ENCODE data around the gene PIEZO1.
A peak's percentile ranks its signal among the peaks of the same experiment; 100 is the strongest.
"Not testable (repeated sequence)": the region's sequence is repeated elsewhere in the genome, so short reads cannot be mapped to it uniquely, and the experiment has no call there.

PIEZO1 gene, protein sequence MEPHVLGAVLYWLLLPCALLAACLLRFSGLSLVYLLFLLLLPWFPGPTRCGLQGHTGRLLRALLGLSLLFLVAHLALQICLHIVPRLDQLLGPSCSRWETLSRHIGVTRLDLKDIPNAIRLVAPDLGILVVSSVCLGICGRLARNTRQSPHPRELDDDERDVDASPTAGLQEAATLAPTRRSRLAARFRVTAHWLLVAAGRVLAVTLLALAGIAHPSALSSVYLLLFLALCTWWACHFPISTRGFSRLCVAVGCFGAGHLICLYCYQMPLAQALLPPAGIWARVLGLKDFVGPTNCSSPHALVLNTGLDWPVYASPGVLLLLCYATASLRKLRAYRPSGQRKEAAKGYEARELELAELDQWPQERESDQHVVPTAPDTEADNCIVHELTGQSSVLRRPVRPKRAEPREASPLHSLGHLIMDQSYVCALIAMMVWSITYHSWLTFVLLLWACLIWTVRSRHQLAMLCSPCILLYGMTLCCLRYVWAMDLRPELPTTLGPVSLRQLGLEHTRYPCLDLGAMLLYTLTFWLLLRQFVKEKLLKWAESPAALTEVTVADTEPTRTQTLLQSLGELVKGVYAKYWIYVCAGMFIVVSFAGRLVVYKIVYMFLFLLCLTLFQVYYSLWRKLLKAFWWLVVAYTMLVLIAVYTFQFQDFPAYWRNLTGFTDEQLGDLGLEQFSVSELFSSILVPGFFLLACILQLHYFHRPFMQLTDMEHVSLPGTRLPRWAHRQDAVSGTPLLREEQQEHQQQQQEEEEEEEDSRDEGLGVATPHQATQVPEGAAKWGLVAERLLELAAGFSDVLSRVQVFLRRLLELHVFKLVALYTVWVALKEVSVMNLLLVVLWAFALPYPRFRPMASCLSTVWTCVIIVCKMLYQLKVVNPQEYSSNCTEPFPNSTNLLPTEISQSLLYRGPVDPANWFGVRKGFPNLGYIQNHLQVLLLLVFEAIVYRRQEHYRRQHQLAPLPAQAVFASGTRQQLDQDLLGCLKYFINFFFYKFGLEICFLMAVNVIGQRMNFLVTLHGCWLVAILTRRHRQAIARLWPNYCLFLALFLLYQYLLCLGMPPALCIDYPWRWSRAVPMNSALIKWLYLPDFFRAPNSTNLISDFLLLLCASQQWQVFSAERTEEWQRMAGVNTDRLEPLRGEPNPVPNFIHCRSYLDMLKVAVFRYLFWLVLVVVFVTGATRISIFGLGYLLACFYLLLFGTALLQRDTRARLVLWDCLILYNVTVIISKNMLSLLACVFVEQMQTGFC (N-terminal part only)

DNA sequence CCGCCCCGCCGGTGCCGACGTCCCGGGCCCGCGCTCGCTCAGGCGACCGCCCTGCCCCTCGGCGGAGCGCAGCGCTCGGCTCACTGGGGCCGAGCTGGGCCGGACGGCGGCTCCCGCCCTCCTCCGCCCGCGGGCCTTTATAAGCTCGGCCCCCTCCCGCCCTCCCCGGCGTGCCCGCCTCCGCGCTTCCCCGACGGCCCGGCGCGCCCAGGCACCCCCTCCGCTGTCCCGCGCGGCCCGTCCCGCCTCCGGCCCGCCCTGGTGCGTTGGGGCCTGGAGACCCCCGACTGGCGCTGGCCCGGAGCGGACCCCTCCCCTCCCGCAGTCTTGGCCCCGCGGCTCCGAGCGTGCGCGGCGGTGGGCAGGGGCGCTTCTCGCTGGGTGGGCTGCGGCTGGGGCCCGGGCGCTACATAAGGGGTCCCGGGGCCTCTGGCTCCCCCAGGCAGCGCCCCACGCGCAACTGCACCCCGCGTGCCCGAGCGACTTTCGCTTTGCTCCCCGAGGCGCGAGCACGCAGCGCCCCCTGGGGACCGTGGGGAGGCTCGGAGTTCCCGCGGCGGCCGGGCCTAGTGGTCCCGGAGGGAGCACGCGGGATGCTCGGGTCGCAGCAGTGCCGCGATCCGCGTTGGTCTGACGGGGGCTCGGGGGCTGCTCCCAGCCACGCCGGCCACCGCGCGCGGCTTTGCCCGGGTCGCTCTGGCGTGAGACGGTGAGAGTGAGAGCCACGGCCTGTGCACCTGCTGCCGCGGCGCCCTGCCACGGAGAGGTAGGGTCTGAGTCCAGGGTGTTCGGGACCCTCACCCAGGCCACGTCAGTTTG is at the start of gene PIEZO1:
TSS of gene PIEZO1 (minus strand) at position 115 of the 819 bp plus-strand sequence. CDS start 256 bp downstream, outside the sequence.
- Mint-ChIP-seq H3K4me3 (peak within 1 kb of the TSS; percentile 87), H3K36me3 (no peaks in the 10 kb centered on the region), H3K4me1 (peaks cover 47% of the 10 kb centered on the region), H3K27me3 (no peaks in the 10 kb centered on the region), H3K27ac (peak within 1 kb of the TSS; percentile 75), H3K9me3 (no peaks in the 10 kb centered on the region)
- peak; percentile 71 for ATAC-seq

DNA sequence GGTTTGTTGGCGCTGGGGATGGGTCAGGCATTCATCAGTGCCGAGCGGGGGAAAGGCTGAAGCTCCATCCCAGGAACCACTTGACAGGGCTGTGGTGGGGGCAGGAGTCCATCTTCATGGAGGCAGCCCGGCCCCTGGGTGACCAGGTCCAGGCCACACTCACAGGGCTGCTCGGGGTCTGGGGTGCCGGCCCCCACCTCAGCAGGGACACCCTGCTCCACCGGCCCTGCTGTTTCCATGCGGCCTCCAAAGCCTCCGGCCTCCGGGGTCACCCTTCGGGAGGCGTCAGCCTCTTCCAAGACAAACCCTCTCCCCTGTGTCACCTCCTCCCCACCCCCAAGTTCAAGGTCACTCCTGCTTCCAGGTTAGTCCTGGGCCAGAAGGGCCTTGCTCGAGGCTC is 49.6 kb upstream of the PIEZO1 start:
- Mint-ChIP-seq H3K4me1 (no peaks in the 10 kb centered on the region), H3K36me3 (peaks cover 35% of the 10 kb centered on the region), H3K27ac (no peak overlapping the region), H3K4me3 (no peak overlapping the region), H3K27me3 (no peaks in the 10 kb centered on the region), H3K9me3 (no peaks in the 10 kb centered on the region)
- no peak for ATAC-seq

DNA sequence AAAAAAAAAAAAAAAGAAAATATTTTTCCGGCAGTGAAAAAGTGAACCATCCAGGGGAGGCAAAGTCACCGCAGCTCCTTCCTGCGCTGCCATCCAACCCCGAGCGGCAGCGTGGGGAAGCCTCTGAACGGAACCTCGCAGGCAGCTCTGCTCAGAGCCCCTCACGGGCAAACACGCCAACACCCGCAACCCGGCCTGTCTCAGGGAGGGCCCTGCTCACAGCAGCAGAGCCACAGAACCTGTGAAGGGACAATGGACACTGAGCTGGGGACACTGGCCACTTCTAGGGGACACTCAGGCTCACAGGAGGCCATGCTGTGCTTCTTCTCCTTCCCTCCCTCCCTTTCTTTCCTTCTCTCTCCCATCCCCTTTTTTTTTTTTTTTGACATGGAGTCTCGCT is 48.1 kb upstream of the PIEZO1 start:
- Mint-ChIP-seq H3K9me3 (no peaks in the 10 kb centered on the region), H3K27ac (no peak overlapping the region), H3K36me3 (peaks cover 32% of the 10 kb centered on the region), H3K4me3 (no peak overlapping the region), H3K4me1 (no peaks in the 10 kb centered on the region), H3K27me3 (no peaks in the 10 kb centered on the region)
- no peak for ATAC-seq

DNA sequence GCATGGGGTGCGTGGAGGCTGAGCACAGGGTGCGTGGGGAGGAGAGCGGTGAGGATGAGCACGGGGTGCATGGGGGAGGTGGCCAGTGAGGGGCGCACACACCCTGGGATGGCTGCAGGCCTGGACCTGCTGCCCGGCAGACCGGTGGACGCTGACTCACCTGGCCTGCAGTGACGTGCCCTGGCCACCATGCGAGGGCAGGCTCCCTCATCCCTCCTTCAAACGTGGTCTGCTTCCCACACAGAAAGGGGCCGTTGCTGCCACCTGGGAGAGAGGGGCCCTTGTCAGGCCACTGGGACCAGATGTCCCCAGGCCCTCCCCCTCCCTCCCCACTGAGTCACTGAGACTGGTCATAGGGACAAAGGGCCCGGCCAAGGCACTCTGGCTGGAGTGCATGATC is 46.8 kb upstream of the PIEZO1 start:
- Mint-ChIP-seq H3K4me1 (no peaks in the 10 kb centered on the region), H3K27me3 (no peaks in the 10 kb centered on the region), H3K36me3 (peaks cover 29% of the 10 kb centered on the region), H3K9me3 (no peaks in the 10 kb centered on the region), H3K27ac (no peak overlapping the region), H3K4me3 (no peak overlapping the region)
- ATAC-seq = peak; percentile 22

DNA sequence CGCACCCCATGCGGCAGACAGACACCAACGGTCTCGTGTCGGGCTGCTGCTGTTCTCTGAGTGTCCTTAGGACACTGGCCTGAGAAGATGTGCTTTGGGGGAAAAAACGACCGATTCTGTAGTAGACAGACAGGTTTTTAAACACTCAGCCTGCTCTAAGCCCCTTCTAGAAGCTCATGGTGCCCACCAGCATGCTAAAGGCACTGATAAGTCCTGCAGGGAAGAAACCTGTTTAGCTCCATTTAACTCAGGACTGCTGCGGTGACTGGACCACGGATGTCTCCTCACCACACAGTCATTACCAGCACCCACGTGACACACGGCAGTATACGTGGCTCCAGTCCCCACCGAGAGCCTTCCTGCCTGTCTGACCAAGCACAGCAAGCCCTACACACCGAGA is 45.8 kb upstream of the PIEZO1 start:
- Mint-ChIP-seq H3K4me1 (no peaks in the 10 kb centered on the region), H3K27me3 (no peaks in the 10 kb centered on the region), H3K36me3 (peaks cover 32% of the 10 kb centered on the region), H3K27ac (no peak overlapping the region), H3K9me3 (no peaks in the 10 kb centered on the region), H3K4me3 (no peak overlapping the region)
- ATAC-seq = no peak

DNA sequence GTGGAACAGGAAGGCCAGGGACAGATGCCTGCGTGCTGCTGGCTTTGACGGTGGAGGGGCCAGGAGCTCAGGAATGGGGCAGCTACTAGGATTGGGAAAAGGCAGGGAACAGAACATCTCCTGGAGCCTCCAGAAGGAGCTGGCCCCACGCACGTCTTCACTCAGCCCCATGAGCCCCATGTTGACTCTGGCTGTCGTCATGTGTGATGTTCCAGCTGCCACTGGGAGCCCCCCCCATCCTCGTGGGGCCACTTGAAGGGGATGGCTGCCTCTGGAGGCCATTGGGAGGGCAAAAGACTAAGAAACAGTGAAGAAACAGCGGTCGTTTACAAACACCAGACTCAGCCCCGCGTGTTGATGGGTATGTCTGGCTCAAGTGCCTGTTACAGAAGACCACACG is 45.2 kb upstream of the PIEZO1 start:
- H3K4me3 Mint-ChIP-seq = no peak overlapping the region
- H3K36me3 Mint-ChIP-seq = peaks cover 31% of the 10 kb centered on the region
- H3K27ac Mint-ChIP-seq = no peak overlapping the region
- no peak for ATAC-seq
- H3K27me3 Mint-ChIP-seq = no peaks in the 10 kb centered on the region
- H3K9me3 Mint-ChIP-seq = no peaks in the 10 kb centered on the region
- H3K4me1 Mint-ChIP-seq = no peaks in the 10 kb centered on the region

DNA sequence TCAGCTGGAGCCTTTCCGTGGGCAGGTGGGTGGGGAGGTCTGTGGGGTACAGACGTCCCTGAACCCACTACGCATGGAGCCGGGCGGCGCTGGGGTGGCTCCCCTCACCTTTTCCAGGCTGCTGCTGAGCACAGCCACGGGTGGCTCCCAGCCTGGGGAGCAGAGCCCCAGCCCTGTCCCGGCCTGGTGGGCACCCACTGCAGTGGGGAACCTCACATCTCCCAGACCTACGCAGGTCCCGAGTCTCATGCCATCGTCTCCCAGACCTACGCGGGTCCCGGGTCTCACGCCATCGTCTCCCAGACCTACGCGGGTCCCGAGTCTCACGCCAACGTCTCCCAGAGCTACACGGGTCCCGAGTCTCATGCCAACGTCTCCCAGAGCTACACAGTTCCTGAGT is 43.7 kb upstream of the PIEZO1 start:
- no peaks in the 10 kb centered on the region for H3K9me3 Mint-ChIP-seq
- no peak for ATAC-seq
- no peaks in the 10 kb centered on the region for H3K27me3 Mint-ChIP-seq
- H3K27ac Mint-ChIP-seq = no peak overlapping the region
- H3K4me1 Mint-ChIP-seq = no peaks in the 10 kb centered on the region
- peaks cover 24% of the 10 kb centered on the region for H3K36me3 Mint-ChIP-seq
- no peak overlapping the region for H3K4me3 Mint-ChIP-seq

DNA sequence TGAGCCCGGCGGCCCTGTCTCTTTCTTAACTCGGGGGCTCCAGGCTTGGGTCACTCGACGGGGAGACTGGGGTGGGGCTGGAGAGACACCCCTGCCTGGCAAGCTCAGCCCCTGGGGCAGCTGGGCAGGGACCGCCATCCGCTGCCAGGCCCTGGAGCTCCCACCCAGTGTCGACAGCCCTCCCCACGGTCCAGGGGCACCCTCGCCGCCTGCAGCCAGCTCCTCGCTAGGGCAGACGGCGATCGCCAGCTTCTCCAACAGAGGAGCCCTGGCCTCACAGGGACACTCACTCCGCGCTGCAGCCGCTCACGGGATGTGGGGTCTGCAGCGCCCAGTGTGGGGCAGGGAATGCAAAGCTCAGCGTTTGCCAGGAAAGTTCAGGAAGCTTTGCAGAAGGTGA is 42.7 kb upstream of the PIEZO1 start:
- Mint-ChIP-seq H3K4me1 (no peaks in the 10 kb centered on the region), H3K27ac (no peak overlapping the region), H3K36me3 (peaks cover 27% of the 10 kb centered on the region), H3K9me3 (no peaks in the 10 kb centered on the region), H3K4me3 (no peak overlapping the region), H3K27me3 (no peaks in the 10 kb centered on the region)
- no peak for ATAC-seq

DNA sequence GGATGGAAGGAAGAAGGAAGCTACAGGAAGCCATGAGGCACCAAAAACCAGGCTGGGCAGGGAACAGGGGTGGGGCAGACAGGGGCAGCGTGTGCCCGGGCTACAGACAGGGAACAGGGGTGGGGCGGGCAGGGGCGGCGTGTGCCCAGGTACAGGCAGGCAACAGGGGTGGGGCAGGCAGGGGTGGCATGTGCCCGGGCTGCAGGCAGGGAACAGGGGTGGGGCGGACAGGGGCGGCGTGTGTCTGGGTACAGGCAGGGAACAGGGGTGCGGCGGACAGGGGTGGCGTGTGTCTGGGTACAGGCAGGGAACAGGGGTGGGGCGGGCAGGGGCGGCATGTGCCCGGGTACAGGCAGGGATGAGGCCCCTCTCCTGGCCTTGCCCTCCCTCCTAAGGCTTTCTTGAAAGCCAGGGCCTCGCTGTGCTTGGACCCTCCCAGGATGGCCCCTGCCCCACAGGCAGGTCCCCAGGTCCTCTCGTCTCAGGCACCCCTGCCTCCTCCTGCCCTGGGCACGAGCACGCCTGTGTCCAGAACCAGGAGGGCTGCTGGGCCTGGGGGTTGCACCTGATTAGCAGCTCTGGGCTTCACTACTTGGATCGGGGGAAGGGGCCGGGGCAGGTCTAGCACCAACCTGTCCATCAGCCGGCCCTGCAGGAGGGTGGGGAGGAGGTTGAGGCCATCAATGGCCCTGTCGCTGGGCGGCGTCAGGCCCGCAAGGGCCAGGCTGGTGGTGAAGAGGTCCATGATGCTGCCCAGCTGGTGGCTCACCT is 41.2 kb upstream of the PIEZO1 start:
- Mint-ChIP-seq H3K4me3 (no peak overlapping the region), H3K4me1 (no peaks in the 10 kb centered on the region), H3K36me3 (peaks cover 38% of the 10 kb centered on the region), H3K27me3 (no peaks in the 10 kb centered on the region), H3K27ac (no peak overlapping the region), H3K9me3 (no peaks in the 10 kb centered on the region)
- ATAC-seq = peak; percentile 56

DNA sequence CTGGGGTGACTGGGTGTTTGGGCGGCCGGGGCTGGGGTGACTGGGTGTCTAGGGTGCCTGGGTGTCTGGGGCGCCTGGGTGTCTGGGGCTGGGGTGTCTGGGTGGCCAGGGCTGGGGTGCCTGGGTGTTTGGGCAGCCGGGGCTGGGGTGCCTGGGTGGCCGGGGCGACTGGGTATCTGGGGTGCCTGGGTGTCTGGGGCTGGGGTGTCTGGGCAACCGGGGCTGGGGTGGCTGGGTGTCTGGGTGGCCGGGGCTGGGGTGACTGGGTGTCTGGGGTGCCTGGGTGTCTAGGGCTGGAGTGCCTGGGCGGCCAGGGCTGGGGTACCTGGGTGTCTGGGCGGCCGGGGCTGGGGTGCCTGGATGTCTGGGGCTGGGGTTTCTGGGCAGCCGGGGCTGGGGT is 40.1 kb upstream of the PIEZO1 start:
- Mint-ChIP-seq H3K27me3 (no peaks in the 10 kb centered on the region), H3K4me1 (no peaks in the 10 kb centered on the region), H3K9me3 (no peaks in the 10 kb centered on the region), H3K36me3 (peaks cover 33% of the 10 kb centered on the region), H3K4me3 (no peak overlapping the region), H3K27ac (no peak overlapping the region)
- ATAC-seq = peak; percentile 53

DNA sequence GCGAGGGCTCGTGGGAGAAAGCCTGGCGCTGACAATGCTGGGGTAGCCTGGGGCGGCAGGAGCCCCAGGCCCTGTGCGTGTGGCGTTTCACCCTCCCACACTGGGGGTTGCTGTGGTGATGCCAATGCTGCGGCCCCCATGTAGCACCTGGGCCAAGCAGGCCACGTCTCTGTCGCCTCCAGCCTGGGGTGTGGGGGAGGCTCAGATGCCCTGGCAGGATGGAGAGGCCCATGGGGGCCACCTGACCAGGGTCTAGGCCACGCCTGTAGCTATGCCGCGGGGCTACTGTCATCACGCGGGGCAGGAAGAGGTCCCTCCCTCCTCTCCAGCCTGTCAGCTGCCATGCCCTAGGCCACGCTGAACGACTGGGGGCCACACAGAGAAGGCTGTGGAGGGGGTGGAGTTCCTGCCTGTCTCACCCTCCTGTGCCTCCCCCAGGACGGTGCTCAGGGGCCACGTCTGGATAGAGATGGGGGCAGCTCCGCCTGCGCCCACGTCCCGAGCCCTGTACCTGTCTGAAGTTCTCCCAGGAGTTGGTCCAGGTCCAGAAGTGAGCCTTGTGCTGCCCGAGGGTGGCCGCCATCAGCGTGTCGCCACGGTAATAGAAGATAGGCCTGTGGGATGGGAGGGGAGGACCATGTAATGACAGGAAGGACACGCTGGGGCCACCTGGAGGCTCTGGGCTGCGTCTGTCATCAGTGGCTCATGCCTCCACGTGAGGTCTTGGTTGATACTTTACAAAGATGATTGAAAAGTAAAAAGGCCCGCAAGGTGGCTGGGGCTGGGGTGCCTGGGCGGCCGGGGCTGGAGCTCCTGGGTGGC is 39.4 kb upstream of the PIEZO1 start:
- Mint-ChIP-seq H3K27me3 (no peaks in the 10 kb centered on the region), H3K36me3 (peaks cover 29% of the 10 kb centered on the region), H3K4me3 (no peak overlapping the region), H3K27ac (no peak overlapping the region), H3K9me3 (no peaks in the 10 kb centered on the region), H3K4me1 (no peaks in the 10 kb centered on the region)
- ATAC-seq = no peak

DNA sequence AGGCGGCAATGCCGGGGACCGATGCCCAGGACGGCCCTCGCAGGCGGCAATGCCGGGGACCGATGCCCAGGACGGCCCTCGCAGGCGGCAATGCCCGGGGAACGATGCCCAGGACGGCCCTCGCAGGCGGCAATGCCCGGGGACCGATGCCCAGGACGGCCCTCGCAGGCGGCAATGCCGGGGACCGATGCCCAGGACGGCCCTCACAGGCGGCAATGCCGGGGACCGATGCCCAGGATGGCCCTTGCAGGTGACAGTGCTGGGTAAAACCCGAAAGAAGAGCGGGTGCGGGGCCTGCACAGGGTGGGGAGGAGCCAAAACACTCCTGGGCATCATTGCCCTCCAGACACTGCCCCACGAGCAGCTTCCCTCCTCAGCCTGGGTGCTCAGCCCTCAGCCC is 38.6 kb upstream of the PIEZO1 start:
- H3K27me3 Mint-ChIP-seq, H3K9me3 Mint-ChIP-seq, H3K4me3 Mint-ChIP-seq, H3K27ac Mint-ChIP-seq, ATAC-seq, H3K4me1 Mint-ChIP-seq: not testable (repeated sequence)
- peaks cover 22% of the 10 kb centered on the region for H3K36me3 Mint-ChIP-seq

DNA sequence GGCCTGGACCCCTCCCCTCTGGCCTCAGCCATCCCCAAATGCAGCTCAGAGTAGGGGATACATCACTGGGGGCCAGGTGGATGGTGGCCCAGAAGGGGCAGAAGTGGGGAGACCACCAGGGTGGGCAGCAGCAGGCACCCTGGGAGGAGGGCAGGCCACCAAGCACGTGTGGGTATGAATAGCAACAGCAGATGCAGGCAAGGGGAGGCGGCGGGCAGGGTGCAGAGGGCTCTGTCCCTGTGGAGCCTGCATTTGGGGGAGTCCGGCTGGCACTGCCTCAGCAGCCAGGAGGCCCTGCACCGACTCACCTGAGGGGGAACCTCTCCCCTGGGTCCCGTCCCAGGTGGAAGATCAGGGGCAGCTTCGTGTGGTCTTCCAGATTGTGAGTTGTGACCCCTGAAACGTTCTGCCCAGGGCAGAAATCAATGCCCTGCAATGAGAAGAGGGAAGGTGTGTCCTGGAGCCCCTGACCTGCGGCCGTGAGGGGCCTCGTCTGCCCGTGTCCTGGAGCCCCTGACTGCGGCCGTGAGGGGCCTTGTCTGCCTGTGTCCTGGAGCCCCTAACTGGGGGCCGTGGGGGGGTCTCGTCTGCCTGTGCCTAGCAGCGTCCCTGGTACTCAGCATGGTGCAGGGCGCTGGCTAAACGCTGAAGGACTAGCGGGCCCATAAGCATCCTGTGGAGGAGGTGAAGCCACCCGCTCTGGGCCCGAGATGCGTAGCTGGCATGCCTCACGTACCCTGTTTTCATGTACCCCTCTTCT is 37.4 kb upstream of the PIEZO1 start:
- no peak overlapping the region for H3K4me3 Mint-ChIP-seq
- H3K9me3 Mint-ChIP-seq = no peaks in the 10 kb centered on the region
- H3K27me3 Mint-ChIP-seq = no peaks in the 10 kb centered on the region
- H3K27ac Mint-ChIP-seq = no peak overlapping the region
- H3K36me3 Mint-ChIP-seq = peaks cover 22% of the 10 kb centered on the region
- no peak for ATAC-seq
- no peaks in the 10 kb centered on the region for H3K4me1 Mint-ChIP-seq
